AG04450 (cell line): ENCODE results near the gene RASSF5. TPM values are rescaled to one million over a fixed set of nuclear protein-coding genes. Genes with fewer than 3 reads are reported as not detected.
"Not testable (repeated sequence)": the region's sequence is repeated elsewhere in the genome, so short reads cannot be mapped to it uniquely, and the experiment has no call there.

ENCODE experiments used
- CTCF ChIA-PET: fragments of 300-600, 350-600 bp; formaldehyde crosslinking; extraction: SDS; loops from one replicate; lab custom pipeline; 2022; ENCODE audit warnings: antibody characterized with exemption, inconsistent platforms; lab: Charles Lee
- POLR2A ChIA-PET: fragments of 350-600 bp; formaldehyde crosslinking; extraction: SDS; loops from one replicate; lab custom pipeline; 2021; ENCODE audit warnings: antibody characterized with exemption, inconsistent platforms; lab: Yijun Ruan, JAX
- DNase-seq: peaks from one replicate; pipeline ENCODE4 v3.0.0-alpha.2; 2011; ENCODE audit warnings: low read depth, low spot score
- H3K27ac ChIP-seq: one replicate; pipeline ENCODE4 v1.5.1; 2012; ENCODE audit warnings: low read depth, low read length, control low read depth
- H3K27me3 ChIP-seq: one replicate; pipeline ENCODE4 v1.6.0; 2012; ENCODE audit warnings: low read length; ENCODE audit not compliant: control insufficient read depth, insufficient read depth
- H3K4me3 ChIP-seq: 2 replicates; pipeline ENCODE4 v1.5.1; 2011; ENCODE audit warnings: mild to moderate bottlenecking, low read depth, low read length, control low read depth
- H3K9me3 ChIP-seq: 2 replicates; pipeline ENCODE4 v1.5.1; 2012; ENCODE audit warnings: low read length; ENCODE audit not compliant: control insufficient read depth, insufficient read depth
- polyA plus RNA-seq: library from polyadenylated mRNA; depleted of rRNA; stranded (reverse); fragments of >200 nt; gene quantifications from 2 replicates; pipeline ENCODE4 v1.2.3, GENCODE V29; 2011
- TF ChIP-seq, protein P1 (sequence below): IDR thresholded peaks from 2 replicates; pipeline ENCODE4 v1.5.1; 2011; ENCODE audit warnings: low read depth, low read length, control low read depth, inconsistent platforms

RASSF5 gene
- polyA plus RNA-seq, 1 experiment = 2.3 TPM

DNA sequence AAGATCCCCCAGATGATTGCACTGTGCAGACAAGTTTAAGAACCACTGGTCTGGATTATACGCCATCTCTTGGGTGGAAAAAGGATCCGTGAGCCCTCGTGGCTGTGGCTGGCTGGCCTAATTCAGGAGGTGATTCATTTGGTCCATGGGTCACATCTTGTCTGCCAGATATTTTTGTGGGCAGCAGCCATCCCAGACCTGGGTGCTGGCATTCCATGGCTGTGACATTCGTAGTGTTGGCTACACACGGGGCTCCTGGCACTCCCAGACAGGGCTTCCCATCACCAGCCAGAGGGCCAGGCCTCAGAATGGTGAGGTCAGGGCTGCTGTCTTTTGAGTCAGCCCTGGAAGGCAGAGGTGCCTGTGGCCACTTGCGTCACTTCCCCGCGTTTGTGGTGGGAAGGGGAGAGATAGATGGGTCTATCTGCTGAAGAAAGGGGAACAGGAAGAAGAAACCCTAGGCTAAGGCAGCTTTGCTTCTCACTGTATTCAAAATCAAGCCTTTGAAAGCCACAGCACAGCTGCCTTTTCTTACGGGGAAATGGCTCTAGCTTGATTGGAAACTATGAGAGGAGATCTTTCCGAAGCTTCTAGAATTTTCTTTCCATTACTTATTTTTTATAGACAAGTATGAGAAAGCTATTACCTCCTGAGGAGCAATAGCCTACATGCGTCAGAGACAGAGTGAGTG, 72.6 kb downstream of the RASSF5 start:
- DNase-seq = no peak
- Histone ChIP-seq H3K27me3 (no peaks in the 10 kb centered on the region), H3K27ac (no peak overlapping the region), H3K4me3 (no peak overlapping the region), H3K9me3 (no peaks in the 10 kb centered on the region)
- POLR2A ChIA-PET = no interaction called here
- TF ChIP-seq, protein P1, sequence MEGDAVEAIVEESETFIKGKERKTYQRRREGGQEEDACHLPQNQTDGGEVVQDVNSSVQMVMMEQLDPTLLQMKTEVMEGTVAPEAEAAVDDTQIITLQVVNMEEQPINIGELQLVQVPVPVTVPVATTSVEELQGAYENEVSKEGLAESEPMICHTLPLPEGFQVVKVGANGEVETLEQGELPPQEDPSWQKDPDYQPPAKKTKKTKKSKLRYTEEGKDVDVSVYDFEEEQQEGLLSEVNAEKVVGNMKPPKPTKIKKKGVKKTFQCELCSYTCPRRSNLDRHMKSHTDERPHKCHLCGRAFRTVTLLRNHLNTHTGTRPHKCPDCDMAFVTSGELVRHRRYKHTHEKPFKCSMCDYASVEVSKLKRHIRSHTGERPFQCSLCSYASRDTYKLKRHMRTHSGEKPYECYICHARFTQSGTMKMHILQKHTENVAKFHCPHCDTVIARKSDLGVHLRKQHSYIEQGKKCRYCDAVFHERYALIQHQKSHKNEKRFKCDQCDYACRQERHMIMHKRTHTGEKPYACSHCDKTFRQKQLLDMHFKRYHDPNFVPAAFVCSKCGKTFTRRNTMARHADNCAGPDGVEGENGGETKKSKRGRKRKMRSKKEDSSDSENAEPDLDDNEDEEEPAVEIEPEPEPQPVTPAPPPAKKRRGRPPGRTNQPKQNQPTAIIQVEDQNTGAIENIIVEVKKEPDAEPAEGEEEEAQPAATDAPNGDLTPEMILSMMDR = no peak
- CTCF ChIA-PET = interaction anchor here (1.2 to 4.8 kb wide), 4 partner anchors 9 to 90 kb away, joined by 3 to 30 read pairs (median 16); no protein-coding TSS in a partner anchor

DNA sequence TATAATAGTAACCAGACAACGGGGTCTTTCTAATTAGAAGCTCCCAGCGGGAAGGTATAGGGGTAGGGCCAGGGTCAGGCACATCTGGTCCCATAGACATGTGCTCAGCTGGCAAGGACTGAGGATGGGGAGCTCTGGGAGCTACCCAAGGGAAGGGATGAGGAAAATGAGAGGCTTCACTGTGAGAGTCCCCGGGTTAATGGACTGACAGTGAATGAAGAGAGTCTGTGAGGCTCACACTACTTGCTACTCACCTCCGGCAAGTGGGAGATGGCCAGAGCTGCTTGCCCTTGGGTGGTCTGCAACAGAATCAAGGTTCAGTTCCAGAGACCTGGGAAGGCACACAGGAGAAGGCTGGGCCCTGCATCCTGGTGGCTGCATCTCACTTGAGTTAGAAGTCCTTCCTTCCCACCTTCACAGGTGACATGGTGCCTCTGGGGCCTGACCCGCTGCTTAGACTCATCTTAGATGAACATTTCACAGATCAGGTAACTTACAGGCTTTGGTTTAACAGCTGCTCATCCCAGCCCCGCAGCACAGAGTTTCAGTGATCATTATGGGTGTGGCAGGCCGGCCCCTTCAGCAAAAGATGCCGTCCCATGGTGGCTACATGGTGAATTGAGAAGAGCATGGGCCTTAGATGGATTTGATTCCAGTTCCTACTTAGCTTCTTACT, 73.2 kb downstream of the RASSF5 start:
- CTCF ChIA-PET = interaction anchor here (0.6 to 4.8 kb wide), 8 partner anchors 8 to 192 kb away, joined by 3 to 30 read pairs (median 4); partner anchors contain the start of gene EIF2D
- no peak for DNase-seq
- H3K9me3 ChIP-seq = no peaks in the 10 kb centered on the region

DNA sequence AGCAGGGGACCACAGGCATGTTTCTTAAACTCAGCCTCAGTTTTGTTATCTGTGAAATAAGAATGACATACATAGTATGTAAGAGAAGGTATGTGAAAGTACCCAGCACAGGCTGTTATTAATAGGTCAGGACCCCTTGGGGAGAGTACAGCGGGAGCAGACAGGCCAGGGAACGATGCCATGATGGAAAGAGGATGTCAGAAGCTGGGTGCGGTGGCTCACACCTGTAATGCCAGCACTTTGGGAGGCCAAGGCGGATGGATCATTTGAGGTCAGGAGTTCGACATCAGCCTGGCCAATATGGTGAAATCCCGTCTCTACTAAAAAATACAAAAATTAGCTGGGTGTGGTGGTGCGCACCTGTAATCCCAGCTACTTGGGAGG, 73.8 kb downstream of the RASSF5 start:
- DNase-seq, H3K4me3 ChIP-seq, H3K27ac ChIP-seq, H3K9me3 ChIP-seq, H3K27me3 ChIP-seq, POLR2A ChIA-PET: not testable (repeated sequence)
- CTCF ChIA-PET = interaction anchor here (0.6 to 4.8 kb wide), 7 partner anchors 25 to 192 kb away, joined by 4 to 30 read pairs (median 4); partner anchors contain the start of gene EIF2D

More for the DNA sequence above, 73.2 kb downstream of the RASSF5 start:
- Histone ChIP-seq H3K27me3 (no peaks in the 10 kb centered on the region), H3K4me3 (no peak overlapping the region), H3K27ac (no peak overlapping the region)
- POLR2A ChIA-PET = no interaction called here
- TF ChIP-seq, protein P1 = no peak

- H3K9me3 ChIP-seq = no peaks in the 10 kb centered on the region
- no peak overlapping the region for H3K27ac ChIP-seq
- TF ChIP-seq, protein P1 = no peak
- DNase-seq = no peak
- no peak overlapping the region for H3K4me3 ChIP-seq
- ChIA-PET POLR2A (no interaction called here), CTCF (interaction anchor here (0.6 to 4.8 kb wide), 6 partner anchors 31 to 191 kb away, joined by 3 to 30 read pairs (median 5); partner anchors contain the start of gene EIF2D)
- H3K27me3 ChIP-seq = no peaks in the 10 kb centered on the region
Measured at GRCh38 chr1:206581571-206581981, 74.2 kb downstream of the RASSF5 start.

- ChIA-PET CTCF (interaction anchor here (0.5 to 4.5 kb wide), 15 partner anchors 9 to 136 kb away, joined by 3 to 86 read pairs (median 10); partner anchors contain the start of genes EIF2D and RASSF5), POLR2A (interaction anchor here (1.3 kb wide), 1 partner anchor 89 kb away, joined by 3 read pairs; no protein-coding TSS in a partner anchor)
Measured at GRCh38 chr1:206582537-206582936, 75.2 kb downstream of the RASSF5 start.

More at GRCh38 chr1:206582537-206582936, 75.2 kb downstream of the RASSF5 start:
- no peaks in the 10 kb centered on the region for H3K9me3 ChIP-seq
- TF ChIP-seq, protein P1 = no peak
- H3K27me3 ChIP-seq = no peaks in the 10 kb centered on the region
- H3K4me3 ChIP-seq = no peak overlapping the region
- DNase-seq = no peak
- no peak overlapping the region for H3K27ac ChIP-seq
